GM20000 (cell line): Measurements from ENCODE around the gene SERINC3.

Experiments used
- DNase-seq: peaks from one replicate; pipeline ENCODE4 v3.0.0; 2012; ENCODE audit warnings: low spot score
- CTCF ChIP-seq: IDR thresholded peaks from 2 replicates; pipeline ENCODE4 v1.5.1; 2012; ENCODE audit warnings: mild to moderate bottlenecking, control low read depth; ENCODE audit errors: extremely low read depth, missing control alignments

SERINC3 gene

GRCh38 chr20:44504402-44505307, 17.2 kb downstream of the SERINC3 start:
- DNase-seq: no peak
- no peak for TF ChIP-seq CTCF

DNA sequence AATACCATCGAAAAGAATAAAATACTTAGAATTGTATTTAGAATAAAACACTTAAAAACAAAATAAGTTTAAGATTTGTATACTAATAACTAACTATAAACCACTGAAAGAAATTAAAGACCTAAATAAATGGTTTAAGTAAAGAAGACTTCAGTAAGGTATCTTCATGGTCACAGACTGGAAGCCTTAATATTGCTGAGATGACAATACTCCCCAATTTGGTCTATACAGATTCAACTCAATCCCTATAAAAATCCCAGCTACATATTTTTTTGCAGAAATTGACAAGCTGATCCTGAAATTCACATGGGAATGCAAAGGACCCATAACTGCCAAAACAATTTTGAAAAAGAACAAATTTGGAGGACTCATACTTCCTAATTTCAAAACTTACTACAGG, 18.9 kb downstream of the SERINC3 start:
- DNase-seq: no peak
- TF ChIP-seq CTCF: no peak

DNA sequence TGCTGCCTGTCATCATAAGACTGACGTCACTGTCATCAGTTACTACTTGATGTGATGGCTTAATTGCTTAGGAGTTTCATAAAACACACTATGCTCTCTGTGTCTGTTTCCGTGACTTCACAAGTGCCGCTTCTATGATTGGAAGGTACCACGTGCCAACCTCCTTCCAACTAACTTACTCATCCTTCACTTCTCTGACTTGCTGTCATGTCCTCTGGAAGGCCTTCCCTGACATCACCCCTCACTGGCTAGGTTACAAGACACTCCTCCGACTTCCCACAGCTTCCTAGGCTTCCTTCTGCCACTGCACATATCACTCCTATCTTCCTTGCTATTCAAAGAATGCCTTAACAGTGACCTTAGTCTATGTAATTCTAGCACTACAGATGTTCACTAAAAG, 20.4 kb downstream of the SERINC3 start:
- no peak for DNase-seq
- no peak for TF ChIP-seq CTCF

- no peak for TF ChIP-seq CTCF
- no peak for DNase-seq
These were observed 21.6 kb downstream of the SERINC3 start for GRCh38 chr20:44500221-44500620.

DNA sequence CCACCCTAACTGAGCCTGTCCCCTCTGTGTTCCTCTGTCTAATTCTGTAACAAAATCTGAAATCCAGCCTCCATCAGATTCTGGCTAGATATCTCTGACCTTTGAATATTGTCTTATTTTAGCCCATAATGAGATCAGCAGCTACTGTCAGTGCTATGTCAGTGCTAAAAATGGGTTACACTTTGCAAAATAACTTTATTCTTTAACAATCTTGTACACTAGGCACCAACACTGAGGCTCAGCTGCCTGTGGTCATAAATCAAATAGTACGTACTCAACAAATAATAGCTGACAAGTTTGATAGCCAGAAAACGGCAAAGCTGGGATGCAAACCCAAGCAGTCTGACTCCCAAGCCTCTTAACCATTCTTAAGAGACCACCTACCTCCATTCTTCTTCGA, 24.1 kb downstream of the SERINC3 start:
- no peak for DNase-seq
- no peak for TF ChIP-seq CTCF

- no peak for TF ChIP-seq CTCF
- no peak for DNase-seq
These were observed 24.9 kb downstream of the SERINC3 start for GRCh38 chr20:44496976-44497375.

GRCh38 chr20:44495802-44496481, 25.9 kb downstream of the SERINC3 start:
- DNase-seq: no peak
- no peak for TF ChIP-seq CTCF
